22Rv1 (cell line): ENCODE measurements around the gene VEPH1.

Experiments used
- H3K27ac ChIP-seq: fragments of 450-650 bp; 2 replicates; pipeline ENCODE4 v1.5.1; 2017
- ZFX ChIP-seq: fragments of 450-650 bp; IDR thresholded peaks from 2 replicates; pipeline ENCODE4 v1.6.1; 2017; ENCODE audit warnings: antibody characterized with exemption, borderline replicate concordance
- TF ChIP-seq, protein P1 (sequence below): fragments of 450-650 bp; IDR thresholded peaks from 2 replicates; pipeline ENCODE4 v1.5.1; 2017; ENCODE audit warnings: mild to moderate bottlenecking

The VEPH1 gene

DNA sequence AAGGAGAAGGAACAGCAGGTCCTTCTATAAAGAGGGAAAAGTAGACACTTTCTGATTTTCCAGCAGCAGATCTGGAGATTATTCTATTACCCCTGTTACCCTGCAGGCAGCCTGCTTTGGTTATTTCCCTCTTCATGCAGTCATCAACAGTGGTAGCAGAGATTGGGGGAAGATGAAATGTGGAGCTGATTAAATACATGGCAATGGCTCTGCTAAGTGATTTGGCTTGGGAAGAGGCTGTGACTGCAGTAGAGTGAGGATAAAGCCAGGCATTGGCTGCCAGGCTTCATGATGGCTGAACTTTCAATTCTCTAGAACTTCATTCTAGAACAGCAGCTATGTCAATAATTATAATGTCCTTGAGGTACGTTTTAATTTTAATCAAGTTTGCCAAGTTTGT lies 37.5 kb downstream of the VEPH1 start:
- no peak overlapping the region for H3K27ac ChIP-seq
- TF ChIP-seq, protein P1, sequence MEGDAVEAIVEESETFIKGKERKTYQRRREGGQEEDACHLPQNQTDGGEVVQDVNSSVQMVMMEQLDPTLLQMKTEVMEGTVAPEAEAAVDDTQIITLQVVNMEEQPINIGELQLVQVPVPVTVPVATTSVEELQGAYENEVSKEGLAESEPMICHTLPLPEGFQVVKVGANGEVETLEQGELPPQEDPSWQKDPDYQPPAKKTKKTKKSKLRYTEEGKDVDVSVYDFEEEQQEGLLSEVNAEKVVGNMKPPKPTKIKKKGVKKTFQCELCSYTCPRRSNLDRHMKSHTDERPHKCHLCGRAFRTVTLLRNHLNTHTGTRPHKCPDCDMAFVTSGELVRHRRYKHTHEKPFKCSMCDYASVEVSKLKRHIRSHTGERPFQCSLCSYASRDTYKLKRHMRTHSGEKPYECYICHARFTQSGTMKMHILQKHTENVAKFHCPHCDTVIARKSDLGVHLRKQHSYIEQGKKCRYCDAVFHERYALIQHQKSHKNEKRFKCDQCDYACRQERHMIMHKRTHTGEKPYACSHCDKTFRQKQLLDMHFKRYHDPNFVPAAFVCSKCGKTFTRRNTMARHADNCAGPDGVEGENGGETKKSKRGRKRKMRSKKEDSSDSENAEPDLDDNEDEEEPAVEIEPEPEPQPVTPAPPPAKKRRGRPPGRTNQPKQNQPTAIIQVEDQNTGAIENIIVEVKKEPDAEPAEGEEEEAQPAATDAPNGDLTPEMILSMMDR: no peak
- TF ChIP-seq ZFX: no peak

DNA sequence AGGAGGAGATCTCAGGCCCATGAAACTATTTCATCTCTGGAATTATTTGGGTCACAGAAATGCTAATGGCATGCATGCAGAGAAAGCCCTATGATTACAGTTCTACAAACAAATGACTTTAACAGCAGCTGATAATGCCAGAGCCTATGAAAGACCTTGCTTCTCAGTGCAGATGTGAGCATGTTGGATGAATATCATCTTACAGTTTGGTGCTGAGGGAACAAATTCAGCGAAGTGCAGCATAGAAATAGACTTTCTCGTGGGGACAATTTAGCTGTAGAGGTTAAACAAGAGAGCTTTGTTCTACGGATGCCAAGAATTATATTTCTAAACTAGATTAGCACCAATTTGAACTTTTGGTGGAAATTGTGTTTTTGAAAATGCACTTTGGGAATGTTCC lies 38.9 kb downstream of the VEPH1 start:
- TF ChIP-seq, protein P1: no peak
- no peak for TF ChIP-seq ZFX
- no peak overlapping the region for H3K27ac ChIP-seq

DNA sequence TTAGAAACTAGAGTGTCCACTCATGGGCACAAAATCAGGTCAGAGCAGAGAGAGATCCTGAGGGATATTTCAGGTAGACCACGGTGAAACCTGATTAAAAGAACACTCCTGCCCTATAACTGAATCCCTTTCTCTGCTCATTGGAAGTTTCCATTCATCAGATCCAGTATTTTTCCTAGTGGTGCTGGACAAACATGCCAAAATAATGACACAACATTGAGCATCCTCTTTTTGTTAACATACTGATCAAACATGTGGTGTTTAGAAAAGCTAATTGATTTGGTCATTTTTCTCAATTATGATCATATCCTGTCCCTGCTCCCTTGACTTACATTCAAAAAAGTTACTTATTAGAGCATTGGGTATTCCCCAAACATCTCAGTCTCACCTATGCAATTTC lies 39.4 kb downstream of the VEPH1 start:
- H3K27ac ChIP-seq: no peak overlapping the region
- TF ChIP-seq ZFX: no peak
- TF ChIP-seq, protein P1: no peak

DNA sequence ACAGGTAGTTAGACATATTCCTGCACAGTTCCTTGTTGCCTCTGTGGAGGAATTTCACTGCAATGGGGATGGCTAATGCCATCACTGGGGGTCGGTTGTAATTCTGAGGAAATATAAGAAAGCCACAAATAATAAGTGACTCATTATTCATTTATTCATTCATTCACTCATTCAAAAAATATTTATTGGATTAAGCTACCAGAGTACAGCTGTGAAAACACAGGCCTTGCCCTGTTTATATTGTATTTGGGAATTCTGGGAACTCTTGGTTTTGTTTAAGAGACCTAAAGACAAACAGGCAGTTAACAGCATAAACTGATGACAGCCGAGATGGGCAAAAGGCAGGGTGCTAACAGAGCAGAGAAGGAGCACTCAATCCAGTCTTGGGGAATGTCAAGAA lies 43.0 kb downstream of the VEPH1 start:
- TF ChIP-seq ZFX: no peak
- TF ChIP-seq, protein P1: no peak
- no peak overlapping the region for H3K27ac ChIP-seq

DNA sequence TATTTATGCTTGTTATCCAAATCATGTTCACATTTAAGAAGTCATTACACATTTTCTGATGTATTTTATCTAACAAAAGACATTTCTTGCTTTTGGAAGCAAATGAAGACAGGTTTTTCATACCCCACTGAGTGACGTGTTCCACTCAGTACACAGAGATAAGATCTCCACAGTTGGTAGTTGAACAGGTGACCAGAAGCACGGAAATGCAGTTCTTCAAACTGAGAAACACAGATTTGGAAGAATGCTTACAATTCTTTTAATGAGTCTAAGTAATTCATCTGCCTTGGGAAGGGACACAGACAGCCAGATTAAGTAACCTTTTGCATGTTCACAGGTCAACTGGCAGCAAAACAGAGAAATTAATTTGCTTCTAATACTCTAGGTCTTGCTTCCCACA lies 43.5 kb downstream of the VEPH1 start:
- H3K27ac ChIP-seq: no peak overlapping the region
- TF ChIP-seq ZFX: no peak
- TF ChIP-seq, protein P1: no peak

DNA sequence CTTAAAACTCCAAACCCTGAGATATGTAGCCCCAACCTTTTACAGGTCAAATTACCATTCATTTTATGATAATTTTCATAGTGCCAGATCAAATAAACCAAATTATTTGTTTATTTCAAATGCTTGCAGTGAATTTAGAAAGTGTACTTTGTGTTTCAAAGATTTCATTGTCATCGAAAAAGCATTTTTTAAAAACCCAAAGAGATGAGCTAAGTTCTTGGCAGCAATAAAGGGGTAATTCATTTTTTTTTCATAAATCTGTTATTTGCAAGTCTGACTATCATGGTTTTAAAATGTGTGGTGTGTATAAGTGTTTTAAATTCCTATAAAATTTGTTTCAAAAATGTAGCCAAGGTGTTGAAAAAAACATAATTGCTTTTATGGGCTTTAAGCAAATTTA lies 49.4 kb downstream of the VEPH1 start:
- no peak for TF ChIP-seq ZFX
- TF ChIP-seq, protein P1: no peak
- H3K27ac ChIP-seq: no peak overlapping the region

DNA sequence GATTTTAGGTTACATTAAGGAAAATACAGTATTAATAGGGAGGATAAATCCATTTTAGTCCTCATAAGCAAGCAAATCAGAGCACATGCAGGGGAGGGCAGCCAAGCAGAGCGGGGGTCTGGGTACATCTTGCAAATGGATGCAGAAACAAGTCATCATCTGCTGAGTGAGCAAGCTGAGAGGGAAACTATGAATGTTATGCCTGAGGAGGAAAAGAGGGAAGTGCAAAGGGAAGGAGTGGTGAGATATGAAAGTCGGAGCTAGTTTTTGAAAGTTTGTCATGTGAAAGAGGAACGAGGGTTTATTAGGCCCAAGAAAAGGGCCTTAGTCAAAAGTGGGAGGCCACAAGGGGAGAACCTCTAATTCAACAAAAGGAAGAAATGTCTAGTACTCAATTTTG lies 51.1 kb downstream of the VEPH1 start:
- no peak overlapping the region for H3K27ac ChIP-seq
- TF ChIP-seq ZFX: no peak
- TF ChIP-seq, protein P1: no peak
